CMK (cell line): Measurements from ENCODE around the gene TTLL11.

Experiments
- DNase-seq: peaks from one replicate; pipeline ENCODE4 v3.0.0-alpha.2; 2010; ENCODE audit warnings: low read depth

Gene TTLL11

GRCh38 chr9:122051351-122052321, 41.5 kb downstream of the TTLL11 start:
- peak; percentile 65 for DNase-seq

GRCh38 chr9:122050167-122050566, 42.9 kb downstream of the TTLL11 start:
- no peak for DNase-seq

DNA sequence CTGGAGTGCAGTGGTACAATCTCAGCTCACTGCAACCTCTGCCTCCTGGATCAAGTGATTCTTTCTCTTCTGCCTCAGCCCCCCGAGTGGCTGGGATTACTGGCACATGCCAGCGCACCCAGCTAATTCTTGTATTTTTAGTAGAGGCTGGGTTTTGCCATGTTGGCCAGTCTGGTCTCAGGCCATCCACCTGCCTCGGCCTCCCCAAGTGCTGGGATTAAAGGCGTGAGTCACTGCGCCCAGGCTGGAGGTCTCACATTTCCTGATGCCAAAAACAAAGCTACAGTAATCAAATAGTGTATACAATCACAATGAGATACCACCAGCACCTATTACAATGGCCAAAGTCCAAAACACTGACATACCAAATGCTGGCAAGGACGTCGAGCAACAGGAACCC, 51.1 kb downstream of the TTLL11 start:
- DNase-seq = no peak

- no peak for DNase-seq
Observed at GRCh38 chr9:122040561-122041242, 52.4 kb downstream of the TTLL11 start.

GRCh38 chr9:122039234-122039633, 53.9 kb downstream of the TTLL11 start:
- no peak for DNase-seq

DNA sequence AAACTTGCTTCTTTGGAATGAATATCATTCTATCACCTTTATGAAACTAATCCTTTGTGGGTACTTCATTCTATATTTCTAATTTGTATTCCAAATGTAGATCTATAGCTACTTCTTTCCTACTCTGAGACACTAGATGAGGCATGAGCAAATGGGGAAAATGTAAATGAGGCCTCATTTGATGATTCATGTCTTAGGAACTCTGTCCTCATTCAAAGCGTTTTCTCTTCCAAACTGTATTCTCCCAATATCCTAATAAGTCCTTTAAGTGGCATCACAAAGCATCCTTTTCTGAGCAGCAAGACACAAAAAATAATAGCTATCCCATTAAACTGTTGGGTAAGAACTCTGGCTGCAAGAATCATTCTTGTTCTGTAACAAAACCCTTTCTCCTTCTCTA, 56.1 kb downstream of the TTLL11 start:
- no peak for DNase-seq

DNA sequence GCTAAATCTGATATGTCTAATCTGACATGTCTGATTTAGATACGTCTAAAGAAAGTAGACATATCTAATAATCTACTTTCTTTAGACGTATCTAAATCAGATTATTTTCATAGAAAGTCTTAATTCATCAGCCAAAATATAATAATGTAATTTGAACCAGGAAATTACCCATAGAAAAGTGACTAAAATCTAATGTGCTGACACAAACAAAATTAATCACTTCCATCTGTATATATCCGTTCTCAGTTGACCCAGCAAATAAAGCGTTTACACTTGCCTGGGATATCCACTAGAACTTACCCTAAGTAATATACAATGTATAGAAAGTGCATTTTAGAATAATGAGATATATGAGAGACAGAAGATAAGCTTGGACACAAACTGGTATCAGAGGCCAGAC, 56.7 kb downstream of the TTLL11 start:
- no peak for DNase-seq

GRCh38 chr9:122033775-122034373, 59.2 kb downstream of the TTLL11 start:
- no peak for DNase-seq

DNA sequence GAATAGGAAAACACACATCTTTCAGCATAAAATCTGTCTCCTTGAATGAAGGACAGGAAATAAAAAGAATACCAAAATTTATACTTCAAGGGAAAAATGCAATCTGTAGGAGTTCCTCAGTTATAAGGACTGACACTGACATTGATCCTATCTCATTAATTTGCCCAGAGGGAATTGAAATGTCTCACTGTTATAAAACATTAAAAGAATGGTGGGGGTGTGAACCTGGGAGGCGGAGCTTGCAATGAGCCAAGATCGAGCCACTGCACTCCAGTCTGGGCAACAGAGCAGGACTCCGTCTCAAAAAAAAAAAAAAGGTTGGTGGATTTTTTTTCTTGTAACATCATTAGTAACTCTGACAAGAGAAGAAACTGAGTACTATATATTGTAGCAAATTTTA, 60.8 kb downstream of the TTLL11 start:
- no peak for DNase-seq

- DNase-seq = no peak
Observed at GRCh38 chr9:122031776-122032175, 61.3 kb downstream of the TTLL11 start.

- no peak for DNase-seq
Observed at GRCh38 chr9:122031157-122031556, 62.0 kb downstream of the TTLL11 start.

GRCh38 chr9:122030357-122030756, 62.8 kb downstream of the TTLL11 start:
- no peak for DNase-seq

DNA sequence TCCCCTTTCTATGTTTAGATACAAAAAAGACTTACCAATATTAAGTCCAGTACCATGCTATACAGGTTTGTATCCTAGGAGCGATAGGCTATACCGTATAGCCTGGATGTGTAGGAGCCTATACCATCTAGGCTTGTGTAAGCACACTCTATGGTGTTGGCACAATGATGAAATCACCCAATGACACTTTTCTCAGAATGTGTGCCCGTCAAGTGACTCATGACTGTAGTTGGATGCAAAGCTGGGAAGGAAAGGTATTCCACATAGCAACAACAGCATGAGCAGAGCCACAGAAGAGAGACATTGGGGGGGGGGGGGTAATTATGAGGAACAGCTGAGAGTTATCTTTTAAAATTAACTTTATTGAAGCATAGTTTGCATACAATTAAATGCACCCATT, 63.2 kb downstream of the TTLL11 start:
- DNase-seq = no peak

DNA sequence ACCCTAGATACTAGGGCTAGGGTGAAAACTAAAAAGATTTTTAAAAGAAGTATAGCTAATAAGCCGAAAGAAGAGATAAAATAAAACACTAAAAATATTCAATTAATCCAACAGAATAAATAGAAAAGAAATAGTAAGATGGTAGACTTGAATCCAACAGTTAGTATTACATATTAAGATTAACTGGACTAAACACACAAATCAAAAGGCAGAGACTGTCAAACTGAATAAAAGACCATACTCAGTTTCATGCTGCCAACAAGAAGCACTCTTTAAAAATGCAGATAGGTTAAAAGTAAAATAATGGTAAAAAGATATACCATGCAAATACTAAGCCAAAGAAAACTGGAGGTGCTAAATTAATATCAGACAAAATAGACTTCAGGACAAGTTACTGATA, 65.0 kb downstream of the TTLL11 start:
- DNase-seq = no peak

GRCh38 chr9:122020398-122020797, 72.7 kb downstream of the TTLL11 start:
- no peak for DNase-seq

GRCh38 chr9:122016744-122017143, 76.4 kb downstream of the TTLL11 start:
- no peak for DNase-seq

- no peak for DNase-seq
Observed at GRCh38 chr9:122016309-122016708, 76.8 kb downstream of the TTLL11 start.

- DNase-seq = no peak
Observed at GRCh38 chr9:122015170-122015821, 77.8 kb downstream of the TTLL11 start.

GRCh38 chr9:122011818-122012498, 81.2 kb downstream of the TTLL11 start:
- no peak for DNase-seq

DNA sequence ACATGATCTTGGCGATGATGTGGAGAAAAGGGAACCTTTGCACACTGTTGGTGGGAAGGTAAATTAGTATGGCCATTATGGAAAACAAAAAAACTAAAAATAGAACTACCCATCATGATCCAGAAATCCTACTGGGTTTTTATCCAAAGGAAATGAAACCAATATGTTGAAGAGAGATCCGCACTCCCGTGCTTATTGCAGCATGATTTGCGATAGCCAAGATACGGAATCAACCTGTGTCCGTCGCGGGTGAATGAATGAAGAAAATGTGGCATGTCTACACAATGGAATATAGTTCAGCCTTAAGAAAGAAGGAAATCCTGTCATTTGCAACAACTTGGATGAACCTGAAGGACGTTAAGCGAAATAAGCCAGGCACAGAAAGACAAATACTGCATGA, 84.5 kb downstream of the TTLL11 start:
- DNase-seq = no peak

- no peak for DNase-seq
Observed at GRCh38 chr9:122007837-122008236, 85.3 kb downstream of the TTLL11 start.

DNA sequence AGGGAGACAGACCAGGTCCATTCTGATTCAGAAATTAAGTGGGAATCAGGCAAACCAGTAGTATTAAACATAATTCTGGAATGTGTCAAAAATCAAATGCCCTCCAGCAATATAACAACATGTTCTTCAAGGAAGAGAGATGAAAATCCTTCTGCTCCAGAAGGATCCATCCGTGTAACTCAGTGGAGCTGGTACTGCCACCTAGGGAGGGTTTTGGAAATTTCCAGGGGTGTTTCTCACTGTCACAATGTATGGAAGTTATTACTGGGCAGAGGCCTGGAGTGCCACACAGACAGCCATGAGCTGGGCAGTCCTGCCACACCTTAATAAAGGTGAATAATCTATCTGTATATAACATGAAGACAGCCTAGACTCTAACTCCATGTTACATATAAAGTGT, 87.5 kb downstream of the TTLL11 start:
- no peak for DNase-seq
